ENCODE results near the gene DIP2C.

The DIP2C gene

DNA sequence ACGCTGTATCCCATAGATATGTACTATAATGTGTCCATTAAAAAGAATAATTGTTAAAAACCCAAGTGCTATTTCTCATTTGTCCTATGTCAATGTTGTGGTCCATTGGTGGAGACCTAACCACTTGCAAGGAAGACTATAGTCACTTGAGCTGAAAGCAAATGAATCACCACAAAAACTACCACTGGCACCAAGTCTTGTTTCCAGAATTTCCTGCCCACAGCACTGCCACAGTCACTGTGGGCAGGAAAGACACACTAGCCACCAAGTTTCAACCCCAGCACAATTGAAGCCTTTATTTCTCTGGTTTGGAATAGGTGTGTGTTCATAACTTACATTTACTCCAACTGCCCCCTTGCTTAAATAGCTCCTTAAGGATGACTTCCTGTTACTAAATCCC lies 12.4 kb downstream of the DIP2C start:
- no peak for DNase-seq

DNA sequence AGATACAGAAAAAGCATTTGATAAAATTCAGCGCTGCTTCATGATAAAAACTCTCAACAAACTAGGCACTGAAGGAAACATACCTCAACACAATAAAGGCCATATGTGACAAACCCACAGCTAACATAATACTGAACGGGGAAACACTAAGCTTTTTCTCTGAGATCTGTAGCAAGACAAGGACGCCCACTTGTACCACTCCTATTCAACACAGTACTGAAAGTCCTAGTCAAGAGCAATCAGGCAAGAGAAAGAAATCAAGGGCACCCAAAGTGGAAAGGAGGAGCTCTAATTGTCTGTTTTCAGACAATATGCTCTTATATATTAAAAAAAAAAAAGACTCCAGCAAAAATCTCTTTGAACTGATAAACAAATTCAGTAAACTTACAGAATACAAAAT lies 13.3 kb downstream of the DIP2C start:
- DNase-seq = no peak

DNA sequence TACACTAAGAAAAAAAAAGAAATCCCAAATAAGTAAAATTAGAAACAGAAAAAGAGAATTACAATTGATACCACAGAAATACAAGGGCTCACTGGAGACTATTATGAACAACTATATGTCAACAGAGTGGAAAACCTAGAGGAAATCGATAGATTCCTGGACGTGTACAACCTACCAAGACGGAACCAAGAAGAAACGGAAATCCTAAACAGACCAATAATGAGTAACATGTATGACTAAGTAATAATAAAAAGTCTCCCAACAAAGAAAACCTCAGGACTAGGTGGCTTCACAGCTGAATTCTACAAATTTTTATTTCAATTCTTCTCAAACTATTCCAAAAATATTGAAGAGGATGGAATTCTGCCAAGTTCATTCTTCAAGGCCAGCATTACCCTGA lies 13.9 kb downstream of the DIP2C start:
- no peak for DNase-seq

DNA sequence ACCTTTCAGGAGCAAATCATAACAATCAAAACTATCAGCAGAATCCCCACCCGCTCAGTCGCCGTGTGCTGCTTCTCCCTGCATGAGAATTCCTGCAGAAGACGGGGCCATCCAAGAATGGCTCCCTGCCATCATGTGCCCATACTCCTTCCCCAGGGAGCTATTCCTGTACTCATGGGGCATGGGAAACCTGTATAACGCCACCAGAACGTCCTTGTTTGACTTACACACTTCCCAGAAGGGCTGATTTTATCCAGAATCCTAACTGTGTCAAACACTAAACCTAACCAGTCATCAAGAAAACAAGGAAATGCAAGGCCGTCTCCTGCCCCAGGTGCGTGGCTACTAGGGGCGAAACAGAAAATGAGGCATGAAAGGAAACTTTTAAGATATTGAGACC lies 16.0 kb downstream of the DIP2C start:
- no peak for DNase-seq

DNA sequence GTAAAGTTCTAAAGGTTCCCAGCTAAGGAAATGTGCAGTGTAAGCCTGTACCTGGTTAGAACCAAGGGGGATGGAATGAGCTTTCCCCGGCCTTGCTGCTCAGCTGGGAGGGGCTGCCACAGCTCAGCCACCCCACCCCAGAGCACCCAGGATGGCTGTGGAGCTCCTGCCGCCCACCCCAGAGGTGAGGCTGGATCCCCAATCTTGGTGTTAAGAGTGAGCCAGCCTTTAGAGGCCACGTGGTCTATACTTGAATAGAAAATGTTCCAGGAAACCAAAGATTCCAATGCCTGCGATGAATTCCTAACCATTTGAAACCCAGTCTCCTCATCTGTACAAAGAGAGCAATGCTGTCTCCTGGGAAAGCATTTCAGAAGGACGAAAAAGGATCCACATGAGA lies 16.5 kb downstream of the DIP2C start:
- no peak for DNase-seq

DNA sequence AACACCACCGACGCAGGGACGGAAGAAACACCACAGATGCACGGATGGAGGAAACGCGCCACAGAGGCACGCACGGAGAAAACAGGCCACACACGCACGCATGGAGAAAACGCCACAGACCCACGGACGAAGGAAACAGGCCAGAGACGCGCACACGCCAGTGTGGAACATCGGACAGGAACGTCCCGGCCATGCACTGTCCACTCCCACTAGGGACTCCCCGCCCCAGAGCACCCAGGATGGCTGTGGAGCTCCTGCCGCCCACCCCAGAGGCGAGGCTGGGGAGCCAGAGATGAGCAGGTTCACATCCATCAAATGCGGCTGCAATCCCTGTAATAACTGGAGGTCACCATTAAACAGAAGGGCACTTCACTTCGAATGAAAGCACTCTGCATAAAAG lies 17.3 kb downstream of the DIP2C start:
- DNase-seq = no peak

DNA sequence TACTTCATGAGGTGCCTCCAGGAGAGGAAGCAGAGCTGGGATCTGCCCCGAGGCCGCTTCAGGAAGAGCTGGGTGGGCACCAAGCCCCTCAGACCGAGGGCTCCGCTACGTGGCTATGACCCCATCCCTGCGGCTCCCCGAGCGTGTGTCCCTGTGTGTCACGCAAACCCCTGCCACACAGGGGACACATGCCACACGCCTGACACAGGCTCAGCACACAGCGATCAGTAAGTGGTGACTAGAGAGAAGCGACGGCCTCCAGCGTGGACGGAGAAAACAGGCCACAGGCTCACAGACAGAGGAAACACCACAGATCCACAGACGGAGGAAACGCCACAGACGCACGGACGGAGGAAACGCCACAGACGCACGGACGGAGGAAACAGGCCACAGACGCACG lies 18.5 kb downstream of the DIP2C start:
- no peak for DNase-seq

DNA sequence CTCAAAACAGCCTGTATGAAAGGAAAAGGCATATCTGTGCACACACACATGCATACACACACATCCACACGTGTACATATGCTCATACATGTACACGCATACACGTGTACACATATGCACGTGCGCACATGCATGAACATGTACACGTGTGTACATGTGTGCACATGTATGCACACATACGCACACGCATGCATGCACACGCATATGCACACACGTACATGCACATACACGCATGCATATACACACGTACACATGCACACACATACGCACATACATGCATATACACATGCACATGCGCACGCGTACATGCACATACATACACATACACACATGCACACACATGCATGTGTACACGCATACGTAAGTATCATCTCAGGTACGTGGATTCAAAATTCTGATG lies 19.4 kb downstream of the DIP2C start:
- DNase-seq = no peak

DNA sequence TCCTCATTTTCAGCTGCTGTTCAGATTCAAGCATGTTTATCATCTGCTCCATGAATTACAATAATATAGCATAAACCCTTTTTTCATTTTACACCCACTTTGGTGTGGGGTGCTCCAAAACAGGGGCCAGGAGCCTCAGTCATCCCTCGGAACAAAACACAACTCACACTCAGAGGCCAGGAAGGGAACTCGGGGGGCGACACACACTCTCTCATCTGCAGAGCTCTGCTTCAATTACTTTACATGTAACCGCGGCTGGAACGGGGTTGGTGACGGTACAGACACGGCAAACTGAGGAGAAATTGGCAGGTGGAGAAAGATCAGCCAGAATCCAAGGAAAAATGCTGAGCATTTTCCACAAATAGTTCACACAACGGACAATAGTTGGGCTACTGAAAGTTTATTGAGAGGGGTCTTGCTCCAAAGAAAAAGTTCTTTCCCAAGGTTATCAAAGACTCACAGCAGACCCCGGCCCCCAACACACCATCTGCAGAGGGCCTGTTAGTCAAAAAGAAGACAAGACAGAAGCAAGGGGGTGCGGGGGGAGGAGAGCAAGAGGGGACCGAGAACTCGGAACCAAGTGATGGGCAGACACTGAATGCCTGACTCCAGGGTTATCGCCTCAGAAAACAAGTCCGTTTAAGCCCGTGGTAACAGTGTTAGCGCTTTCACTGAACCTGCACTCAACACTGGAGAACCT lies 20.5 kb downstream of the DIP2C start:
- no peak for DNase-seq

DNA sequence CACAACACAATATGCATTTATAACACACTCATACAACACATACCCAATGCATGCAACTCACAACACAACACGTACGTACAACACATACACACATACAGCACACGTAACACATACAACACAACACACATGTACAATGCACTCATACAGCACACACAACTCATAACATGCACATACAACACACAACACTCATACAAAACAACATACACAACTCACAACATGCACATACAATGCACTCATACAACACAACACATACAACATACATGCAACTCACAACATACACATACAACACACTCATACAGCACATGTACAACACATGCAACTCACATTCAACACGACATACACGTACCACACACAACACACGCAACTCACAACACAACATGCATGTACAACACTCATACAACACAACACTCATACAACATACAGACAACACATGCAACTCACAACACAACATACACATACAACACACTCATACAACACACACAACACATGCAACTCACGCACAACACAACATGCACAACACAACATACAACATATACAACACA lies 21.8 kb downstream of the DIP2C start:
- no peak for DNase-seq

DNA sequence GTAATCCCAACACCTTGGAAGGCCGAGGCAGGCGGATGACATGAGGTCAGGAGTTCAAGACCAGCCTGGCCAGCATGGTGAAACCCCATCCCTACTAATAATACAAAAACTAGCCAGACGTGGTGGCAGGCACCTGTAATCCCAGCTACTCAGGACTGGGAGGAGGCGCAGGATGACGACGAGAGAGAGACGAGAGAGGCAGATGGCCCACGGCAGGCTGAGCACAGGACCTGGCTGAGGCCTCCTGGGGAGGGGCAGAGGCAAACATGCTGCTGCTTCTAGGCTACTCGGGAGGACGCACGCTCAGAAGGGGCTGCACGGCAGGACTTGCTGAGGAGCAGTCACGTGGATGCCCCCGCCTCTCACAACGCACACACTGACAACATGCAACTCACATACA lies 22.4 kb downstream of the DIP2C start:
- DNase-seq = no peak

DNA sequence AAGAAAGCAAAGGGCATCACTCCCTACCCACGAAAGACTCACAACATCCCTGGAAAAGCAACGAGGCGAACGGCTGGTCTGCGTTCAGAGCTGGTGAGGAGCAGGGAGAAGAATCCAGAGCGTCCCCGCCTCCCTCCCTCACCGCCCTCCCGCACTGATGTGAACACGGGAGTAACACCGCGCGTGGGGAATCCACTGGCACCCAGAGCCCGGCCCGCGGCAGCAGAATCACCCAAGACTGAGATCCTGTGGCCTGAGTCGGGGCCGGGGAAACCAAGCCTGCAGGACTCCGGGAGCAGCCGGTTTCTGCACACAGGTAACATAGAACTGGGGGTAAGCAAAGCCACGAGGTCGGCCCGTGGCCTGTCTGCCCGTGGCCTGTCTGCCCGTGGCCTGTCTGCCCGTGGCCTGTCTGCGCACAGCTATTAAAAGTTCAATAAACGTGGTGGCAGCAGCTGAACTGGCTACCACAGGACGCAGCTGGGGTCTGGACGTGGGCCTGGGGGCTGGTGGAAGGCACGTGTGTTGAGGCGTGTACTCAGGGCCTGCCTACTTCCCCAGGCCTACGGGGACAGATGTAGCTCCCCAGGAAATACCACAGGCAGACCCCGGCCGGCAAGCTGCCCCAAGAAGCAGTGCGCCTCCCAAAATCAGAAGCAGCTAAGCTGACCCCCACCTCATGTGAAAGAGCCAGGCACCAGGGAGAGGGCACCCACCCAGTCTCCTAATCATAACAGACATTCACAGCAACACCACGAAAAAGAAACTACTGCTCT lies 23.0 kb downstream of the DIP2C start:
- no peak for DNase-seq

DNA sequence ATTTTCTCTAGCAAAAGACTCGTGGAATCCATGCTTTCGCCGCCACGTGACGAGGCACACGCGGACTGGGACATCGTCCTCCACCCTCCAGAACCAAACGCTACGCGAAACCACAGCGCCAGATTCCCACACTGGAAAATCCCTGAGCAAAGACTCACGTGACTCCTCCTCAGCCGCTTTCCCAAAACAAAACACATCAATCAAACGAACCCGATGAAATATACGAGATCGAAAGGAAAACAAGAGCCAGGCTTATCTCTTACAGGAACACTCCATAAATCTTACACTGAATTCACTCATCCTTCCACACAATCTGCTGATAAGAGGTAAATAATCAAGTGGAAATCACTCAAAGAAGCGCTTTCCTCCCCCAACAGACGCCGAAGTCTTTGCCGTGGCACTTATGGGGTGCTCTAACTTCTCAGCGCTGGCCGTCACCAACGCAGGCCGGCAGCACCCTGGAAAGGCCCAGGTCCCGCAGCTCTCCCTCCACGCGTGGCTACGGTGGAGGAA lies 23.8 kb downstream of the DIP2C start:
- DNase-seq = no peak

DNA sequence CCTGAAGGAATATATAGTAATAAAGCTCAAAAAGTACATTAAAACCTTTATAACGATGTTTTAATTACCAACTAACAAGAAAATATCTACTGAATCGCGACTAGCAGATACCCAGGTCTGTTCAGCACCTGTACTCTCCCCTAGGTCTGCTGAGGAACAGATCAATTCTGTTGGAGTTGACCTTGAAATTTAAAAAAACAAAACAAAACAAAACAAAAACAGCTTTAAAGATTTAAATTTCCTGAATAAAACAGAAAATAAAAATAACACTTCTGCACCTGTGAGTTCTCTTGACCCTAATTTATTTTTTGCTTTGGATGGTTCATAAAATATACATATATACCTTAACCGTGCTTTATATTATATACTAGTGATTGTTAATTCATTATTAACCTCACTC lies 24.6 kb downstream of the DIP2C start:
- DNase-seq = no peak

DNA sequence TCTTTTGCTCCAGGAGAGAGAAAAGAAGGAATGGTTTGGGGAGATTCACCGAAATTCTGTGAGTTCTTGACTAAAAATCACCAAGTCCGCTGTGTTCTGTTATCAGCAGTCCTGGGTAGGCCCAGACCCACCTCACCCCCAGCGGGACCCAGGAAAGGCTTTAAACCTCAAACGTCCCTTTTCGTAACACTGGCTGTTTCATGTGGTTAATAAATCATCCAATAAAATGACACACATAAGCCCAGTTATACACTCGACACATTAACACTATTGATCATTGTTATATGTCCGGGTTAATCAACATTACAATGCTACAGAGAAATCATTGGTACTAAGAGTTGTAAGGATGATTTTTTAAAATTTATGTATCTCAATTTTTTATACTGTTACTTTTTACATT lies 25.2 kb downstream of the DIP2C start:
- no peak for DNase-seq

DNA sequence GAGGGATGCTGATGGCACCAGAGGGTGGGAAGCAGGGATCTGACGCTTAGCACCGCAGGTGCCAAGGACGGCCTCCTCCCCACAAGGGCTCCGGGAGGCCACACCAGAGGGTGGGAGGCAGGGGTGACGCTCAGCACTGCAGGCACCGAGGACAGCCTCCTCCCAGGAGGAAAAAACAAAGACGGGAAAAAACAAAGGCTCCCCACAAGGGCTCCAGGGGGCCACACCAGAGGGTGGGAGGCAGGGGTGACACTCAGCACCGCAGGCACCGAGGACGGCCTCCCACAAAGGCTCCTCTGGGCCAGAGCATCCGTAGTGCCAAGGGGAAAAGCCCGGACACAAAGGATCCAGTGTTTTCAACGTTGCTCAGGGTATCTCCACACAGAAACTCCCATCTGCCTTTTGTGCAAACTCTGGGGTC lies 25.6 kb downstream of the DIP2C start:
- DNase-seq = no peak

DNA sequence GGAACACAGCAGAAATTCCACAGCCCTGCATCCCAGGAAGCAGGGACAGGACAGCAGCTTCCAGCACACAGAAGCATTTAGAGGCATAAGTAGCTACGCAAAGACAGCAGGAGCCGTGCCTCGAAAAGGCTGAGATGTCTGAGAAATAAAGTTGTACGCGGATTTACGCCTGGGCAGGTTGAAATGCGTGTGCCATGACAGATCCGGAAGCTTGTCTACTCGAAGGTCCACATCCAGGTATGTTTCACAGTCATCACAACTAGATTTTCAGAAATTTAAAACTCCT lies 26.1 kb downstream of the DIP2C start:
- DNase-seq = no peak

DNA sequence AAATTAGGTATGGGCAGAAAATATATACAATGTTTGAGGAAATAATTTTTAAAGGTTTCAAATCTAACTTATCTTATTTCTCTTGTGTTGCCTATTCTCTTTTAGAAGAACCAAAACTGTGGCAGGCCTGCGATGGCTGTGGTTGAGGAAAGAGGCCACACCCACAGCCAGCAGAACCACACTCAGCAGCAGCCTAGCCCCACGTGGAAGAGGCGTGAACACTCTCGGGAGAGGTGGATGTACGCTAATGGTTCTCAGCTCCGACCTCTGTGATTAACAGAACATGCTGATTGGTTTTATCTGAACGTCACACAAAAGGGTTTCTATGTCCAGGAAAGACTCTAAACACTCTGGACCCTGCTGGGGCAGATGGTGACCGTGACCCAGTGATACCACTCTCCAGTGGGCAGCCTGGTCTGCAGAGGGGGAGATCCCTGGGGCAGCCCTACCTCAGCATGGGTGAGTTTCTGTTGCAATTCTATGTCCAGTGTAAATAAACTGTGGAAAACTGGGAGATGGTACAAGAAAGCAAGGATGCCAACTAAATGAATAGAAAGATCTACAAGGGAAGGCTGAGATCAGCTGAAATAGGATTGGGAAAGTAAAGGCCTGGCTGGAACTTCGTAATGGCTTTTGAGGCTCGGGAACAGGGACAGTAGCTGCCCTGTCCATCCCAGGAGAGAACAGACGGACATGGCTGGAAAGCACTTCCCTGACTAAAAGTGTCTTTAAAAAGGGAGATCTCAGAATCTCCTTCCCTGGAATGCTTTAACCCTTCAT lies 26.6 kb downstream of the DIP2C start:
- no peak for DNase-seq

DNA sequence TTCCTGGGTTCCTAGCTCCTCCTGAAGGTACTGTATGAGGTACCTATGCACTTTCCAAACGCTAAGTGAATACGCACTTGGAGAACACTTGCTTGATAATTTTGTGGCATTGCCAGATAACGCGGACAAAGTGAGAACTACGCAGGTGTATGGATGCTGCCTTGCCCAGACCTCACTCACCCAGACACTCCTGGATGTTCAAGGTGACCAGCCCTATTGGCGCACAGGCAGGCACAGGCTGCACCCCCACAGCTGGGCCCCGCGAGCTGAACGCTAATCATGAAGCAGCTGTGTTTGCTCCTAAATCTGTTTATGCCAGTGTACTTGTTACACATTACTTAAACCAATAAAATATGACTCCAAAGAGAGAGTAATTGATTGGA lies 27.3 kb downstream of the DIP2C start:
- DNase-seq = peak; percentile 27

DNA sequence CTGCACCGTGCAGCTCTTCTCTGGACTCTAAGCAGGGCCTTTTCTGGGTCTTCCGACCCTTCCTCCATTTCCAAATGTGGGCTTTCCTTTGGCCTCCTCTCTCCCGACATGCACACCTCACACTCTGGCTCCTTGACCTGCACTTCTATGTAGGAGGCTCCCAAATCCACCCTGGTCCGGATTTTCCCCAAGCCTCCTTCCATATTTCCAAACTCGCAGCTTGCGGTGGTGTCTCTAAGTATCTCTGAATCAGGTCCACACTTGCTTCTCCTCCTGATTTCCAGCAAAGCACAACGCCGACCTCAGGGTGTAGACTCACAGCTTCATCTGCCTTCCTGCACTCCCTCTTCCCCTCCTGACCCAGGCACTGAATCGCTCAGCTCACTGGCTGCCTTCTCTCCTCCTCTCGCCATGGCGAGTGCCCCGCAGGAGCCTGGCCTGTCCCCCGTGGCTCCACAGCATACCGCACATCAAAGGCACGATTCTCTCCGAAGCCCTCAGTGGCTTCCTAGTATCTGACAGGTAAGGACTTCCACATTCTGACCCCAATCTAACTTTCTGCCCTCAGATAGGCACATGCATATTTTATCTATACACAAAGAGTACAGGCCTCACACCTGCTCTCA lies 27.8 kb downstream of the DIP2C start:
- DNase-seq = no peak

DNA sequence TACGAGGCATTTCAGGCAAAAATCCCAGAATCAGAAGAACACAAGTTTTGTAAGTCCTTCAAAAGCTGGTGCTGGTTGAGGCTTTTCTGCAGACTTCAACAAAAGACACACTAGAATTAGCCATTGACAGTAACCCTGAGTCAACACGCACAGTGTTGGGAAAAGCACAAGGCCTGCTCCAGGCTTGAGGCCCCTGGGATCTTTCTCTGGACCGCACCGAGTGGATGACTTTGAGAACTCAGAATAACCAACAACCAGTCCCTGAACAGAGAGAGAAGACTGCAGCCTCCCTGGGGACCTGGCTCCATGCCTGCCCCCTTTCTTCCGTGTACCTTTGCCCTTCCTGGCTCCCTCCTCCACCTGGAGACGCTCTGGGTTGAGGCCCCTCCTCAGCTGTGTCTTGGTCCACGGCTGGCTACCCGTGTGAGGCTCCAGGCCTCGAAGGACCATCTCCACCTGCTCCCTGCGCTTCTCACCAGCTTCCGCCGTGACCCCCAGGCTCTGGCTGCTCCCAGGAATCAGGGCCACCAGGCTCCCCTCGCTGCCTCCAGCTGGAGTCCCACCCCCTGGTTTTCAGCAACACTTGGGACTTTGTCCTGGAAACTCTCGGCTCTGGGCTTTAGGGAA lies 28.4 kb downstream of the DIP2C start:
- DNase-seq = no peak

DNA sequence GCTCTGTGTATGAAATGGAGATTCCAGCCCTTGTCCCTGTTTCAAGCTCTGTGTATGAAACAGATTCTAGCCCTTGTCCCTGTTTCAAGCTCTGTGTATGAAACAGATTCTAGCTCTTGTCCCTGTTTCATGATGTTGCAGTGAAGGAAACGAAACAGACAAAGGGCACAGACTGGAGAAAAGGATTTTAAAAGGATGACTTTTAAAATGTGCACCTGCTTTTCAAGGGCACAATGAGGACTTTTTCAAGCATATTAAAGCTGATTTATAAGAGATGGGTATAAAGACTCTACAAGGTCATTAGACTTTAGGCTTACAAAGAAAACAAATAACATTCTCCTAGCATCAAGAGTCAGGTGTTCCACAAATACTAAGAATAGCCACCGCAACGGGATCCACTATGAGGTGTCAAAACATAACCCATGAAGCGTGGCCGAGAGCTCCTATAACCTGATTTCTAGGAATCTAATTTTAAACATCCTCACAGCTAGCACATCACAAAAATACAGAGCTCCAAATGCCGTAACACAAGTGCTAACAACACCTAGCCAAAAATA lies 29.0 kb downstream of the DIP2C start:
- DNase-seq = no peak

Measured in NCI-H1105 (cell line).